NCI-H446 (cell line): ENCODE measurements around the gene ZNF816.
"Not testable (repeated sequence)": the region's sequence is repeated elsewhere in the genome, so short reads cannot be mapped to it uniquely, and the experiment has no call there.

Experiments used
- DNase-seq, 2 experiments: peaks; one replicate each; lab custom pipeline; 2025; lab: John Stamatoyannopoulos, UW

ZNF816 gene

GRCh38 chr19:52959613-52960295 lies 2.9 kb downstream of the ZNF816 start:
- no peak for DNase-seq

- no peak for DNase-seq
These were observed 5.1 kb downstream of the ZNF816 start for GRCh38 chr19:52957591-52957990.

- DNase-seq = no peak
These were observed 5.8 kb downstream of the ZNF816 start for GRCh38 chr19:52956917-52957316.

- DNase-seq = no peak
These were observed 13.3 kb downstream of the ZNF816 start for GRCh38 chr19:52949422-52949821.

- no peak for DNase-seq
These were observed 14.5 kb downstream of the ZNF816 start for GRCh38 chr19:52948025-52948770.

GRCh38 chr19:52946322-52947310 lies 16.1 kb downstream of the ZNF816 start:
- DNase-seq = no peak

GRCh38 chr19:52945652-52946321 lies 16.9 kb downstream of the ZNF816 start:
- no peak for DNase-seq

- not testable (repeated sequence) for DNase-seq
These were observed 17.8 kb downstream of the ZNF816 start for GRCh38 chr19:52944703-52945493.

GRCh38 chr19:52943884-52944643 lies 18.6 kb downstream of the ZNF816 start:
- DNase-seq = no peak

GRCh38 chr19:52943134-52943883 lies 19.4 kb downstream of the ZNF816 start:
- no peak for DNase-seq

- DNase-seq = no peak
These were observed 20.1 kb downstream of the ZNF816 start for GRCh38 chr19:52942386-52943133.

GRCh38 chr19:52941941-52942385 lies 20.7 kb downstream of the ZNF816 start:
- no peak for DNase-seq

GRCh38 chr19:52941523-52941922 lies 21.2 kb downstream of the ZNF816 start:
- not testable (repeated sequence) for DNase-seq

GRCh38 chr19:52940905-52941304 lies 21.8 kb downstream of the ZNF816 start:
- not testable (repeated sequence) for DNase-seq

- no peak for DNase-seq
These were observed 23.9 kb downstream of the ZNF816 start for GRCh38 chr19:52938761-52939160.

- DNase-seq = no peak
These were observed 25.7 kb downstream of the ZNF816 start for GRCh38 chr19:52936954-52937325.

- no peak for DNase-seq
These were observed 26.3 kb downstream of the ZNF816 start for GRCh38 chr19:52936151-52936953.

- DNase-seq = no peak
These were observed 27.2 kb downstream of the ZNF816 start for GRCh38 chr19:52935434-52935833.
